Karpas-422 (cell line): ENCODE results near the gene ASXL1. TPM values are rescaled to one million over a fixed set of nuclear protein-coding genes. Genes with fewer than 3 reads are reported as not detected.

Experiments used
- DNase-seq: peaks from one replicate; pipeline ENCODE4 v3.0.0-alpha.2; 2015
- H2AFZ ChIP-seq: fragments of 200-600 bp; sonication (generic); 2 replicates; pipeline ENCODE4 v1.6.1; 2014; ENCODE audit warnings: antibody characterized with exemption, low read length, mixed read lengths
- H3K27ac ChIP-seq: fragments of 200-600 bp; sonication (generic); 2 replicates; pipeline ENCODE4 v1.5.1; 2014; ENCODE audit warnings: mild to moderate bottlenecking, low read length, moderate library complexity
- H3K27me3 ChIP-seq: fragments of 200-600 bp; sonication (generic); 2 replicates; pipeline ENCODE4 v1.6.1; 2014; ENCODE audit warnings: low read length, mixed read lengths
- H3K36me3 ChIP-seq: fragments of 200-600 bp; sonication (generic); 2 replicates; pipeline ENCODE4 v1.6.1; 2014; ENCODE audit warnings: low read length, mixed read lengths; ENCODE audit not compliant: insufficient read depth
- H3K4me1 ChIP-seq: fragments of 200-600 bp; sonication (generic); 2 replicates; pipeline ENCODE4 v1.6.1; 2014; ENCODE audit warnings: mild to moderate bottlenecking, low read length, mixed read lengths
- H3K4me2 ChIP-seq: fragments of 200-600 bp; sonication (generic); 2 replicates; pipeline ENCODE4 v1.6.1; 2014; ENCODE audit warnings: low read length, low read depth, mild to moderate bottlenecking; ENCODE audit not compliant: poor library complexity, severe bottlenecking
- H3K4me3 ChIP-seq: fragments of 200-600 bp; sonication (generic); 2 replicates; pipeline ENCODE4 v1.5.1; 2014; ENCODE audit warnings: mild to moderate bottlenecking, antibody characterized with exemption, low read length, mixed read lengths
- H3K79me2 ChIP-seq: fragments of 200-600 bp; sonication (generic); 2 replicates; pipeline ENCODE4 v1.6.1; 2014; ENCODE audit warnings: mild to moderate bottlenecking, low read length, mixed read lengths
- H3K9ac ChIP-seq: fragments of 200-600 bp; sonication (generic); 2 replicates; pipeline ENCODE4 v1.6.0; 2014; ENCODE audit warnings: low read length
- H3K9me2 ChIP-seq: fragments of 200-600 bp; sonication (generic), shearing (Covaris generic); replicated peaks from 2 replicates; pipeline ENCODE4 v1.6.0; 2014; ENCODE audit warnings: mild to moderate bottlenecking, low read length, moderate library complexity; ENCODE audit not compliant: insufficient read depth
- H3K9me3 ChIP-seq: fragments of 300-700, 200-600 bp; sonication (generic); 2 replicates; pipeline ENCODE4 v1.6.1; 2014; ENCODE audit warnings: low read length, mixed read lengths
- H4K20me1 ChIP-seq: fragments of 200-600 bp; sonication (generic); 2 replicates; pipeline ENCODE4 v1.6.1; 2014; ENCODE audit warnings: mild to moderate bottlenecking, antibody characterized with exemption, low read length, low read depth; ENCODE audit not compliant: insufficient read depth
- total RNA-seq: library from RNA; depleted of rRNA; stranded (reverse); fragments of >200 nt; shearing (Covaris generic); gene quantifications from 2 replicates; pipeline ENCODE4 v1.2.3, GENCODE V29; 2014; ENCODE audit warnings: low replicate concordance

ASXL1 gene
- total RNA-seq, 1 experiment from 2014 or later, result 39.9 TPM

DNA sequence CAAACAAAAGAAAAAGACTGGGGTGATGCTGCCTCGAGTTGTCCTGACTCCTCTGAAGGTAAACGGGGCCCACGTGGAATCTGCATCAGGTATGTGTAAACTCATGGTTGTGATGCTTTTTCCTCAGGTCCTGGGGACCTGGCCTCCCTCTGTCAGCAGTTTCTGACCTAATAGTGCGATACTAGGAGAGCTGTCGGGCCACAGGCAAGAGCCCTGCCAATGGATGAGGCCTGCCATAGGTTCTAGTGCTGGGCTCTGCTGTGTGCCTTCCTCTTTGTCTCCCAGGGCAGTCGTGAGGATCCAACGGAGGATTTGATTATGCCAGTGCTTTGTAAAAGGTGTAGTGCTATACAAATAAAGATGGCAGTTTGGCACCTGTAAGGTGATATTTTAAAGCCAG, 71.2 kb downstream of the ASXL1 start:
- Histone ChIP-seq H3K9me2 (no peaks in the 10 kb centered on the region), H3K36me3 (peaks cover 42% of the 10 kb centered on the region; the same call in 1 of the 2 replicates), H3K9me3 (no peaks in the 10 kb centered on the region)

GRCh38 chr20:32429745-32430360, 71.7 kb downstream of the ASXL1 start:
- DNase-seq, result no peak
- no peak overlapping the region for H2AFZ ChIP-seq
- no peak overlapping the region for H3K9ac ChIP-seq
- H3K4me2 ChIP-seq, result no peak overlapping the region
- H3K27ac ChIP-seq, result no peak overlapping the region
- H3K9me3 ChIP-seq, result no peaks in the 10 kb centered on the region
- no peaks in the 10 kb centered on the region for H3K4me1 ChIP-seq
- no peaks in the 10 kb centered on the region for H4K20me1 ChIP-seq
- H3K27me3 ChIP-seq, result no peaks in the 10 kb centered on the region
- H3K79me2 ChIP-seq, result peaks cover 14% of the 10 kb centered on the region
- H3K36me3 ChIP-seq, result peaks cover 45% of the 10 kb centered on the region; the same call in 1 of the 2 replicates
- H3K4me3 ChIP-seq, result no peak overlapping the region
- H3K9me2 ChIP-seq, result no peaks in the 10 kb centered on the region

More for the DNA sequence above, 71.2 kb downstream of the ASXL1 start:
- Histone ChIP-seq H4K20me1 (no peaks in the 10 kb centered on the region), H3K4me1 (no peaks in the 10 kb centered on the region), H3K27me3 (no peaks in the 10 kb centered on the region), H3K4me2 (no peak overlapping the region), H2AFZ (no peak overlapping the region), H3K27ac (no peak overlapping the region), H3K79me2 (peaks cover 19% of the 10 kb centered on the region), H3K9ac (no peak overlapping the region), H3K4me3 (no peak overlapping the region)
- DNase-seq, result no peak

- Histone ChIP-seq H3K4me3 (no peak overlapping the region), H3K4me2 (no peak overlapping the region), H3K9ac (no peak overlapping the region), H3K27me3 (no peaks in the 10 kb centered on the region), H4K20me1 (no peaks in the 10 kb centered on the region), H3K27ac (no peak overlapping the region), H3K36me3 (peaks cover 47% of the 10 kb centered on the region), H2AFZ (no peak overlapping the region), H3K4me1 (no peaks in the 10 kb centered on the region), H3K79me2 (no peaks in the 10 kb centered on the region), H3K9me3 (no peaks in the 10 kb centered on the region), H3K9me2 (no peaks in the 10 kb centered on the region)
- no peak for DNase-seq
These were observed 73.3 kb downstream of the ASXL1 start for GRCh38 chr20:32431457-32431856.

- H3K4me2 ChIP-seq, result no peak overlapping the region
- no peaks in the 10 kb centered on the region for H3K9me2 ChIP-seq
- H3K79me2 ChIP-seq, result no peaks in the 10 kb centered on the region
- no peak overlapping the region for H2AFZ ChIP-seq
- peaks cover 47% of the 10 kb centered on the region for H3K36me3 ChIP-seq
- H4K20me1 ChIP-seq, result no peaks in the 10 kb centered on the region
- no peaks in the 10 kb centered on the region for H3K27me3 ChIP-seq
- no peak overlapping the region for H3K4me3 ChIP-seq
- no peak for DNase-seq
- no peak overlapping the region for H3K27ac ChIP-seq
- no peaks in the 10 kb centered on the region for H3K4me1 ChIP-seq
- no peak overlapping the region for H3K9ac ChIP-seq
- no peaks in the 10 kb centered on the region for H3K9me3 ChIP-seq
These were observed 74.1 kb downstream of the ASXL1 start for GRCh38 chr20:32432277-32432676.

DNA sequence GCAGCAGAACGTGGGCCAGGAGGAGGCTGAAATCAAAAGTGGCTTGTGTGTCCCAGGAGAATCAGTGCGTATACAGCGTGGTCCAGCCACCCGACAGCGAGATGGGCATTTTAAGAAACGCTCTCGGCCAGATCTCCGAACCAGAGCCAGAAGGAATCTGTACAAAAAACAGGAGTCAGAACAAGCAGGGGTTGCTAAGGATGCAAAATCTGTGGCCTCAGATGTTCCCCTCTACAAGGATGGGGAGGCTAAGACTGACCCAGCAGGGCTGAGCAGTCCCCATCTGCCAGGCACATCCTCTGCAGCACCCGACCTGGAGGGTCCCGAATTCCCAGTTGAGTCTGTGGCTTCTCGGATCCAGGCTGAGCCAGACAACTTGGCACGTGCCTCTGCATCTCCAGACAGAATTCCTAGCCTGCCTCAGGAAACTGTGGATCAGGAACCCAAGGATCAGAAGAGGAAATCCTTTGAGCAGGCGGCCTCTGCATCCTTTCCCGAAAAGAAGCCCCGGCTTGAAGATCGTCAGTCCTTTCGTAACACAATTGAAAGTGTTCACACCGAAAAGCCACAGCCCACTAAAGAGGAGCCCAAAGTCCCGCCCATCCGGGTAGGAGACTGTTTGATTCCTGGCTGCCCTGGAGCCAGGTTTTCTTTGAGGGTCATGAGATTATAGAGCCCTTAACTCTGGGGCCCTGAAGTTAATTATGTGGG, 75.3 kb downstream of the ASXL1 start:
- Histone ChIP-seq H2AFZ (no peak overlapping the region), H3K9ac (no peak overlapping the region), H3K9me2 (no peaks in the 10 kb centered on the region)

GRCh38 chr20:32434434-32434833, 76.3 kb downstream of the ASXL1 start:
- H3K4me1 ChIP-seq, result no peaks in the 10 kb centered on the region

More for the DNA sequence above, 75.3 kb downstream of the ASXL1 start:
- Histone ChIP-seq H3K9me3 (no peaks in the 10 kb centered on the region), H3K27ac (no peak overlapping the region), H3K4me2 (no peak overlapping the region), H3K4me1 (no peaks in the 10 kb centered on the region), H4K20me1 (no peaks in the 10 kb centered on the region), H3K27me3 (no peaks in the 10 kb centered on the region), H3K36me3 (peaks cover 51% of the 10 kb centered on the region), H3K4me3 (no peak overlapping the region), H3K79me2 (no peaks in the 10 kb centered on the region)
- no peak for DNase-seq

DNA sequence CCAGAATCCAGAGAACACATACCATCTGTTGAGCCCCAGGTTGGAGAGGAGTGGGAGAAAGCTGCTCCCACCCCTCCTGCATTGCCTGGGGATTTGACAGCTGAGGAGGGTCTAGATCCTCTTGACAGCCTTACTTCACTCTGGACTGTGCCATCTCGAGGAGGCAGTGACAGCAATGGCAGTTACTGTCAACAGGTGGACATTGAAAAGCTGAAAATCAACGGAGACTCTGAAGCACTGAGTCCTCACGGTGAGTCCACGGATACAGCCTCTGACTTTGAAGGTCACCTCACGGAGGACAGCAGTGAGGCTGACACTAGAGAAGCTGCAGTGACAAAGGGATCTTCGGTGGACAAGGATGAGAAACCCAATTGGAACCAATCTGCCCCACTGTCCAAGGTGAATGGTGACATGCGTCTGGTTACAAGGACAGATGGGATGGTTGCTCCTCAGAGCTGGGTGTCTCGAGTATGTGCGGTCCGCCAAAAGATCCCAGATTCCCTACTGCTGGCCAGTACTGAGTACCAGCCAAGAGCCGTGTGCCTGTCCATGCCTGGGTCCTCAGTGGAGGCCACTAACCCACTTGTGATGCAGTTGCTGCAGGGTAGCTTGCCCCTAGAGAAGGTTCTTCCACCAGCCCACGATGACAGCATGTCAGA, 77.4 kb downstream of the ASXL1 start:
- H3K4me1 ChIP-seq, result peaks cover under 1% of the 10 kb centered on the region
- H3K9me2 ChIP-seq, result no peaks in the 10 kb centered on the region
- no peaks in the 10 kb centered on the region for H3K27me3 ChIP-seq
- H4K20me1 ChIP-seq, result 0 out of 2 replicates have a peak, but pooled peaks cover under 1% of the 10 kb centered on the region
- no peak overlapping the region for H2AFZ ChIP-seq
- H3K79me2 ChIP-seq, result no peaks in the 10 kb centered on the region
- H3K9me3 ChIP-seq, result no peaks in the 10 kb centered on the region
- H3K9ac ChIP-seq, result no peak overlapping the region
- peaks cover 43% of the 10 kb centered on the region for H3K36me3 ChIP-seq
- H3K27ac ChIP-seq, result no peak overlapping the region
- H3K4me2 ChIP-seq, result no peak overlapping the region
- no peak overlapping the region for H3K4me3 ChIP-seq
- no peak for DNase-seq

More at GRCh38 chr20:32434434-32434833, 76.3 kb downstream of the ASXL1 start:
- no peaks in the 10 kb centered on the region for H3K79me2 ChIP-seq
- no peak overlapping the region for H3K9ac ChIP-seq
- no peak overlapping the region for H2AFZ ChIP-seq
- no peak for DNase-seq
- no peak overlapping the region for H3K4me3 ChIP-seq
- no peaks in the 10 kb centered on the region for H3K9me2 ChIP-seq
- H3K27me3 ChIP-seq, result no peaks in the 10 kb centered on the region
- no peaks in the 10 kb centered on the region for H3K9me3 ChIP-seq
- peaks cover 52% of the 10 kb centered on the region for H3K36me3 ChIP-seq
- no peak overlapping the region for H3K27ac ChIP-seq
- no peaks in the 10 kb centered on the region for H4K20me1 ChIP-seq
- H3K4me2 ChIP-seq, result no peak overlapping the region

DNA sequence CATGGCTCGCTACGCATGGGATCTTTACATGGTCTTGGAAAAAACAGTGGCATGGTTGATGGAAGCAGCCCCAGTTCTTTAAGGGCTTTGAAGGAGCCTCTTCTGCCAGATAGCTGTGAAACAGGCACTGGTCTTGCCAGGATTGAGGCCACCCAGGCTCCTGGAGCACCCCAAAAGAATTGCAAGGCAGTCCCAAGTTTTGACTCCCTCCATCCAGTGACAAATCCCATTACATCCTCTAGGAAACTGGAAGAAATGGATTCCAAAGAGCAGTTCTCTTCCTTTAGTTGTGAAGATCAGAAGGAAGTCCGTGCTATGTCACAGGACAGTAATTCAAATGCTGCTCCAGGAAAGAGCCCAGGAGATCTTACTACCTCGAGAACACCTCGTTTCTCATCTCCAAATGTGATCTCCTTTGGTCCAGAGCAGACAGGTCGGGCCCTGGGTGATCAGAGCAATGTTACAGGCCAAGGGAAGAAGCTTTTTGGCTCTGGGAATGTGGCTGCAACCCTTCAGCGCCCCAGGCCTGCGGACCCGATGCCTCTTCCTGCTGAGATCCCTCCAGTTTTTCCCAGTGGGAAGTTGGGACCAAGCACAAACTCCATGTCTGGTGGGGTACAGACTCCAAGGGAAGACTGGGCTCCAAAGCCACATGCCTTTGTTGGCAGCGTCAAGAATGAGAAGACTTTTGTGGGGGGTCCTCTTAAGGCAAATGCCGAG, 78.2 kb downstream of the ASXL1 start:
- no peak for DNase-seq
- H3K4me3 ChIP-seq, result no peak overlapping the region
- no peaks in the 10 kb centered on the region for H3K9me2 ChIP-seq

More for the DNA sequence above, 78.2 kb downstream of the ASXL1 start:
- Histone ChIP-seq H3K9ac (no peak overlapping the region), H3K36me3 (peaks cover 43% of the 10 kb centered on the region), H4K20me1 (0 out of 2 replicates have a peak, but pooled peaks cover 3% of the 10 kb centered on the region), H3K9me3 (no peaks in the 10 kb centered on the region), H3K4me2 (no peak overlapping the region), H3K27ac (no peak overlapping the region), H2AFZ (no peak overlapping the region), H3K79me2 (no peaks in the 10 kb centered on the region), H3K27me3 (no peaks in the 10 kb centered on the region), H3K4me1 (peaks cover 7% of the 10 kb centered on the region)
